Measurements from ENCODE around the gene ATOSA. TPM values are rescaled to one million over a fixed set of nuclear protein-coding genes. Genes with fewer than 3 reads are reported as not detected.

Gene ATOSA
- total RNA-seq, 1 experiment from 2014 or later, result 5.8 TPM

- Histone ChIP-seq H2BK120ac (ENCODE audit: low read depth, low read length, poor library complexity, severe bottlenecking) (no peak overlapping the region), H3K4me2 (ENCODE audit: insufficient read depth, insufficient read length, low read length) (peak overlapping the region; percentile 70), H3K27ac (ENCODE audit: insufficient read length, low read depth, low read length) (no peak overlapping the region), H3K56ac (ENCODE audit: insufficient read length, low read depth, low read length) (no peak overlapping the region), H4K8ac (replicated peaks; ENCODE audit: insufficient read length, low read depth, low read length) (no peak overlapping the region), H3K79me1 (ENCODE audit: insufficient read depth, low read depth, low read length, poor library complexity, severe bottlenecking) (no peaks in the 10 kb centered on the region), H3K9me3 (ENCODE audit: control insufficient read depth, low read depth, low read length) (no peaks in the 10 kb centered on the region), H3K27me3 (ENCODE audit: insufficient read depth, low read length) (no peaks in the 10 kb centered on the region), H4K20me1 (ENCODE audit: control insufficient read depth, insufficient read depth, insufficient read length) (no peaks in the 10 kb centered on the region), H2BK20ac (ENCODE audit: low read depth, low read length, poor library complexity, severe bottlenecking) (no peak overlapping the region), H3K9ac (ENCODE audit: extremely low read depth, insufficient read length, low read length) (peak overlapping the region; percentile 2), H2BK12ac (ENCODE audit: insufficient read length, low read depth, low read length) (no peak overlapping the region), H3K18ac (ENCODE audit: insufficient read length, low read depth, low read length) (no peak overlapping the region), H3K79me2 (ENCODE audit: insufficient read depth, low read length) (no peaks in the 10 kb centered on the region), H2BK5ac (ENCODE audit: insufficient read length, low read length) (no peak overlapping the region), H3K23ac (ENCODE audit: insufficient read length, low read depth, low read length) (no peak overlapping the region), H4K91ac (ENCODE audit: insufficient read length, low read depth, low read length) (no peak overlapping the region), H3K4ac (ENCODE audit: low read depth, low read length) (no peak overlapping the region), H3K14ac (ENCODE audit: insufficient read depth, low read length) (no peak overlapping the region), H3K4me1 (ENCODE audit: insufficient read depth, low read length) (no peaks in the 10 kb centered on the region), H2AFZ (ENCODE audit: low read length) (no peak overlapping the region), H2AK5ac (ENCODE audit: insufficient read length, low read length) (no peak overlapping the region), H4K5ac (ENCODE audit: insufficient read length, low read depth, low read length) (no peak overlapping the region), H3K23me2 (ENCODE audit: insufficient read length, low read depth, low read length, poor library complexity, severe bottlenecking) (peaks cover 9% of the 10 kb centered on the region), H2BK15ac (ENCODE audit: low read depth, low read length) (no peak overlapping the region), H3T11ph (ENCODE audit: low read length) (no peak overlapping the region)
- peaks cover 21 to 25% of the 10 kb centered on the region in 2 experiments for H3K4me1 Mint-ChIP-seq
- TF ChIP-seq, protein P1, sequence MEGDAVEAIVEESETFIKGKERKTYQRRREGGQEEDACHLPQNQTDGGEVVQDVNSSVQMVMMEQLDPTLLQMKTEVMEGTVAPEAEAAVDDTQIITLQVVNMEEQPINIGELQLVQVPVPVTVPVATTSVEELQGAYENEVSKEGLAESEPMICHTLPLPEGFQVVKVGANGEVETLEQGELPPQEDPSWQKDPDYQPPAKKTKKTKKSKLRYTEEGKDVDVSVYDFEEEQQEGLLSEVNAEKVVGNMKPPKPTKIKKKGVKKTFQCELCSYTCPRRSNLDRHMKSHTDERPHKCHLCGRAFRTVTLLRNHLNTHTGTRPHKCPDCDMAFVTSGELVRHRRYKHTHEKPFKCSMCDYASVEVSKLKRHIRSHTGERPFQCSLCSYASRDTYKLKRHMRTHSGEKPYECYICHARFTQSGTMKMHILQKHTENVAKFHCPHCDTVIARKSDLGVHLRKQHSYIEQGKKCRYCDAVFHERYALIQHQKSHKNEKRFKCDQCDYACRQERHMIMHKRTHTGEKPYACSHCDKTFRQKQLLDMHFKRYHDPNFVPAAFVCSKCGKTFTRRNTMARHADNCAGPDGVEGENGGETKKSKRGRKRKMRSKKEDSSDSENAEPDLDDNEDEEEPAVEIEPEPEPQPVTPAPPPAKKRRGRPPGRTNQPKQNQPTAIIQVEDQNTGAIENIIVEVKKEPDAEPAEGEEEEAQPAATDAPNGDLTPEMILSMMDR (conservative IDR thresholded peaks at IDR 0.05), result no peak; the same call in 2 of the 3 replicates
- peaks cover 12% of the 10 kb centered on the region for H3K27me3 Mint-ChIP-seq (ENCODE audit: low read depth)
- no peaks in the 10 kb centered on the region for H3K9me3 Mint-ChIP-seq
- peak; percentile 46 for DNase-seq
- H3K36me3 Mint-ChIP-seq (ENCODE audit: insufficient read depth in 1 of 3, low read depth in 3 of 3), result peaks cover 0 to 7% (median 0%) of the 10 kb centered on the region in 3 experiments; a peak in 1 of 7 replicates
- H3K27ac Mint-ChIP-seq, result peak overlapping the region in 2 of 3 experiments; percentile 71 to 96; a peak in 4 of 7 replicates
- H3K4me3 Mint-ChIP-seq, result peak overlapping the region; percentile 97 to 99
- no CpG with 5 or more reads among the region's 16 CpGs for WGBS (ENCODE audit: extremely low coverage, insufficient read length, low lambda C conversion rate)
These were observed 1.4 kb downstream of the ATOSA start for GRCh38 chr15:52677593-52678467.
